SK-N-SH (cell line): ENCODE results near the gene RPIA.

Source experiments
- FOXM1 ChIP-seq: IDR thresholded peaks from 2 replicates; pipeline ENCODE4 v1.4.0; 2012; ENCODE audit warnings: low read depth, mild to moderate bottlenecking
- GABPA ChIP-seq: IDR thresholded peaks from 2 replicates; pipeline ENCODE4 v1.4.0; 2012; ENCODE audit warnings: low read depth, mild to moderate bottlenecking
- JUND ChIP-seq: IDR thresholded peaks from 2 replicates; pipeline ENCODE4 v1.4.0; 2012
- RAD21 ChIP-seq: IDR thresholded peaks from 2 replicates; pipeline ENCODE4 v1.6.1; 2012; ENCODE audit warnings: mild to moderate bottlenecking, low read length
- RCOR1 ChIP-seq: fragments of 150-350 bp; IDR thresholded peaks from 2 replicates; pipeline ENCODE4 v1.6.1; 2017; ENCODE audit warnings: antibody characterized with exemption, low read length
- SIN3A ChIP-seq: IDR thresholded peaks from 2 replicates; pipeline ENCODE4 v1.6.1; 2012; ENCODE audit warnings: low read depth, mild to moderate bottlenecking, low read length, moderate library complexity, borderline replicate concordance
- SMC3 ChIP-seq: IDR thresholded peaks from 2 replicates; pipeline ENCODE4 v1.6.1; 2012; ENCODE audit warnings: low read depth, low read length, improper control_type of control experiment
- TAF1 ChIP-seq: IDR thresholded peaks from 2 replicates; pipeline ENCODE4 v1.6.1; 2012; ENCODE audit warnings: low read depth, mild to moderate bottlenecking, low read length, moderate library complexity, borderline replicate concordance
- YY1 ChIP-seq: IDR thresholded peaks from 2 replicates; pipeline ENCODE4 v1.4.0; 2012; ENCODE audit warnings: low read depth, mild to moderate bottlenecking
- TF ChIP-seq, protein P1 (sequence below): fragments of 200-600 bp; sonication (generic); IDR thresholded peaks from 2 replicates; pipeline ENCODE4 v1.6.1; 2017; ENCODE audit warnings: antibody characterized with exemption, mild to moderate bottlenecking, moderate library complexity
- TF ChIP-seq, protein P2 (sequence below): fragments of 150-350 bp; IDR thresholded peaks from 2 replicates; pipeline ENCODE4 v1.6.1; 2016; ENCODE audit warnings: mild to moderate bottlenecking, low read depth, low read length

DNA sequence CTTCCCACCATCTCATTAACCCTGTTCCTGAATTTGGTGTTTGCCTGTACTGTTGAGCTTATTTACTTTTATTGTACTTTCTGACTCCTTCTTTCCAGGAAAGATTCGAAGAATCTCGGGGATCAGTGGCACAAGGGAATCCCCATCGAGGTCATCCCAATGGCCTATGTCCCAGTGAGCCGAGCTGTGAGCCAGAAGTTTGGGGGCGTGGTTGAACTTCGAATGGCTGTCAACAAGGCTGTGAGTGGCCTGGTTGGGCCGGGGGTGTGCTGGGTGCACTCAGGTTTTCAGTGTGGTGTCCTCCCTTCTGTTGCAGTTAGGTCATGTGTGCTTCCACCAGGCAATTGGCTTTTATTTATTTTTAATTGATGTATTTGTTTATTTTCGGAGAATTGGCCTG, 45.0 kb downstream of the RPIA start:
- TF ChIP-seq, protein P1, sequence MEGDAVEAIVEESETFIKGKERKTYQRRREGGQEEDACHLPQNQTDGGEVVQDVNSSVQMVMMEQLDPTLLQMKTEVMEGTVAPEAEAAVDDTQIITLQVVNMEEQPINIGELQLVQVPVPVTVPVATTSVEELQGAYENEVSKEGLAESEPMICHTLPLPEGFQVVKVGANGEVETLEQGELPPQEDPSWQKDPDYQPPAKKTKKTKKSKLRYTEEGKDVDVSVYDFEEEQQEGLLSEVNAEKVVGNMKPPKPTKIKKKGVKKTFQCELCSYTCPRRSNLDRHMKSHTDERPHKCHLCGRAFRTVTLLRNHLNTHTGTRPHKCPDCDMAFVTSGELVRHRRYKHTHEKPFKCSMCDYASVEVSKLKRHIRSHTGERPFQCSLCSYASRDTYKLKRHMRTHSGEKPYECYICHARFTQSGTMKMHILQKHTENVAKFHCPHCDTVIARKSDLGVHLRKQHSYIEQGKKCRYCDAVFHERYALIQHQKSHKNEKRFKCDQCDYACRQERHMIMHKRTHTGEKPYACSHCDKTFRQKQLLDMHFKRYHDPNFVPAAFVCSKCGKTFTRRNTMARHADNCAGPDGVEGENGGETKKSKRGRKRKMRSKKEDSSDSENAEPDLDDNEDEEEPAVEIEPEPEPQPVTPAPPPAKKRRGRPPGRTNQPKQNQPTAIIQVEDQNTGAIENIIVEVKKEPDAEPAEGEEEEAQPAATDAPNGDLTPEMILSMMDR = no peak
- no peak for TF ChIP-seq RCOR1
- TF ChIP-seq FOXM1 = no peak
- no peak for TF ChIP-seq TAF1
- TF ChIP-seq GABPA = no peak
- TF ChIP-seq SIN3A = no peak
- no peak for TF ChIP-seq YY1
- TF ChIP-seq, protein P2, sequence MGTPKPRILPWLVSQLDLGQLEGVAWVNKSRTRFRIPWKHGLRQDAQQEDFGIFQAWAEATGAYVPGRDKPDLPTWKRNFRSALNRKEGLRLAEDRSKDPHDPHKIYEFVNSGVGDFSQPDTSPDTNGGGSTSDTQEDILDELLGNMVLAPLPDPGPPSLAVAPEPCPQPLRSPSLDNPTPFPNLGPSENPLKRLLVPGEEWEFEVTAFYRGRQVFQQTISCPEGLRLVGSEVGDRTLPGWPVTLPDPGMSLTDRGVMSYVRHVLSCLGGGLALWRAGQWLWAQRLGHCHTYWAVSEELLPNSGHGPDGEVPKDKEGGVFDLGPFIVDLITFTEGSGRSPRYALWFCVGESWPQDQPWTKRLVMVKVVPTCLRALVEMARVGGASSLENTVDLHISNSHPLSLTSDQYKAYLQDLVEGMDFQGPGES = no peak
- no peak for TF ChIP-seq JUND
- TF ChIP-seq SMC3 = no peak
- TF ChIP-seq RAD21 = no peak
